Head of caudate nucleus (tissue), 42 donors: ENCODE data around the gene BORCS5.
"Not testable (repeated sequence)": the region's sequence is repeated elsewhere in the genome, so short reads cannot be mapped to it uniquely, and the experiment has no call there.

Experiments used
- DNase-seq, 42 donors: peaks; one replicate each; pipeline versions ENCODE4 v3.0.0 to v3.0.0-alpha.2; 2020 to 2021; ENCODE audit warnings: mixed read lengths in 7 of 42
- intact Hi-C: fragments of 100-400 bp; cut with DNase I; formaldehyde crosslinking; loops from one replicate; pipeline ENCODE4 v1.15.0; 2022

Gene BORCS5

DNA sequence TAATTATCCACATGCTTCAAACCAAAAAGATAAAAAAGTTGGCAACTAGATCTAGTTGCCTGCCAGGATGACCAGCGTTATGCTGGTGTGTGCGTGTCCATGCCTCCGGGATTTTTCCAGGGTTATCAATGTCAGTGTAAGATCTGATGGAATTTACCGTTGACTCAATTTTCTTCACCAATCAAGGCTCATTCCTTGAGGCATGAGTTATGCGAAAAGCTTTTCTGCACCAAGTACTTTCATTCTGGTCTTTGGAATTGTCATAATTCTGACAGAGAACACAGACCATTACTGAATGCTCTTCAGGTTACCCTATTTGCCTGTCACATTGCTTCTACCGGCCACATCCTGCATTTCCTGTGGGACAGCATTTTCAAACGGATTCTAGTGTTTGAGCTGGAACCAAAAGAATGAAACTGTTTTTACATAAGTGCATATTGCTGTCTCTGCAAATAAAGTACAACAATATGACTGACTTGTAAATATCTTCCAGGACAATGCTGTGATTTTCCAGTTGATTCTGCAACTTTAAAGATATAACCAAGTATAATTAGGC lies 114.0 kb downstream of the BORCS5 start:
- intact Hi-C loops: no loop called here
- DNase-seq: no peak

DNA sequence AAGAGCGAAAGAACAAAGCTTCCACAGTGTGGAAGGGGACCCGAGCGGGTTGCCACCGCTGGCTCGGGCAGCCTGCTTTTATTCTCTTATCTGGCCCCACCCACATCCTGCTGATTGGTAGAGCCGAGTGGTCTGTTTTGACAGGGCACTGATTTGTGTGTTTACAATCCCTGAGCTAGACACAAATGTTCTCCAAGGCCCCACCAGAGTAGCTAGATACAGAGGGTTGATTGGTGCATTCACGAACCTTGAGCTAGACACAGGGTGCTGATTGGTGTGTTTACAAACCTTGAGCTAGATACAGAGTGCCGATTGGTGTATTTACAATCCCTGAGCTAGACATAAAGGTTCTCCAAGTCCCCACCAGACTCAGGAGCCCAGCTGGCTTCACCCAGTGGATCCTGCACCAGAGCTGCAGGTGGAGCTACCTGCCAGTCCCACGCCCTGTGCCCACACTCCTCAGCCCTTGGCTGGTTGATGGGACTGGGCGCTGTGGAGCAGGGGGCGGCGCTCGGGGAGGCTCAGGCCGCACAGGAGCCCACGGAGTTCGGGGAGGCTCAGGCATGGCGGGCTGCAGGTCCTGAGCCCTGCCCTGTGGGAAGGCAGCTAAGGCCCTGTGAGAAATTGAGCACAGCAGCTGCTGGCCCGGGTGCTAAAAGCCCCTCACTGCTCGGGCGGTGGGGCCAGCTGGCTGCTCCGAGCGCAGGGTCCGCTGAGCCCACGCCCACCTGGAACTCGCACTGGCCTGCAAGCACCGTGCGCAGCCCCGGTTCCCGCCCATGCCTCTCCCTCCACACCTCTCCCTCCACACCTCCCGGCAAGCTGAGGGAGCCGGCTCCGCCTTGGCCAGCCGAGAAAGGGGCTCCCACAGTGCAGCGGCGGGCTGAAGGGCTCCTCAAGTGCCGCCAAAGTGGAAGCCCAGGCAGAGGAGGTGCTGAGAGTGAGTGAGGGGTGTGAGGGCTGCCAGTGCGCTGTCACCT lies 115.4 kb downstream of the BORCS5 start:
- DNase-seq: peak in 1 of 42 donors; percentile 27
- intact Hi-C loops: not testable (repeated sequence)

- intact Hi-C loops: no loop called here
- no peak for DNase-seq
Measured at GRCh38 chr12:12473223-12473622, 116.3 kb downstream of the BORCS5 start.

DNA sequence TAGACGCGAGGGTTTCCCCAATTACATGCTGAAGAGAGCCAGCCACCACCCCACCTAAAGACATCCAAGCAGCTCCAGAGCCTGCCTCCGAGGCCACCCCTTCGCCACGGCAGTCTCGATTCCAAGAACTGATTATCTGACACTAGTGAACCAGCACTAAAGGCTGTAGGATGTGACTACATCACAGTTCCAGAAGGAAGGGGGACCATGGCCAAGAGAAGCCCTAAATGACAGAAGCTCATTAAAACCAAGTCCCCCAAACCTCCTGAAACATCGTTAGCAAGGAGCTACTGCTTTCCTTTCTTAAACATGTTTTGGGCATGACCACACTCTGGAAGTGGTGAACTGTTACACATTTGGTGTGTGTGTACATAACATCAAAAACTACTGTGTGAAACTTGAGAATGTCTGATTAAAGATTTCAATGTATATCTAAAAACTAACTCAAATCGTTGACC lies 117.6 kb downstream of the BORCS5 start:
- intact Hi-C loops: no loop called here
- DNase-seq: no peak

- intact Hi-C loops: loop anchor here (5.0 kb wide), 1 partner anchor 87 kb away; the partner anchor contains the start of gene DUSP16
- no peak for DNase-seq
Measured at GRCh38 chr12:12474931-12475795, 118.3 kb downstream of the BORCS5 start.

DNA sequence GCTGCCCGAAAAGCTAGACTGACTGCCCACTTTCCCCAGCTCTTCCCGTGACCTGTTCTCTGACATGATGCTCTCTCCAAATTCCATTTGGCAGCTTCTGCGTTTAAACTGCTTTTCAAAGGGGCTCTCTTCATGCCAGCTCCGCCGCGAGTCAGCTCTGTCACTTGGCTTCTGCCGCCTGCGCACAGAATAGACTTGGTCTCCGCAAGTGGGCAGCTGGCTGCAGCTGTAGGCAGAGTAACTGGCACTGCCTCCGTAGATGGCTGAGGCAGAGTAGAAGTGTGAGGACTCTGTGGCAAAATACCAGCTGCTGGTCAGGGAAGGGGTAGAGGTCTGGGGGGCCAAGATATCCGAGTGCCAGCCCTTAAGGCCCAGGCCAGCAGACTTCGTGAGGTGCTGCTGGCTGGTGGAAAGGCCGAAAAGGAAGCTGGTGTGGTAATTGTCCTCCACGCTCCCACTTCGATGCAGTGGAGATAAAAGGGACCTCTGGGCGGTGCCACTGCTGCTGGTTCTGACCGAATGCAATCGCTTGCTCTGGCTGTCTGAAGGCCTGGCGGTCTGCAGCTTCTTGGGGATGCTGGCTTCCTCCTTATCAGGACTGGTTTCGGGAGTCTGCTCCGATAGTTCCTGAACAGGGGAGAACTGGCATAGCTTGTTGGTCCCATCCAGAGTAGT lies 120.1 kb downstream of the BORCS5 start:
- intact Hi-C loops: loop anchor here (5.0 kb wide), 1 partner anchor 85 kb away; the partner anchor contains the start of gene DUSP16

GRCh38 chr12:12477532-12477890 lies 120.6 kb downstream of the BORCS5 start:
- peak in 2 of 42 donors; percentile 15 to 37 for DNase-seq

More for the DNA sequence above, 120.1 kb downstream of the BORCS5 start:
- DNase-seq: peak; percentile 63 to 94 (median 86)

GRCh38 chr12:12480074-12480473 lies 123.2 kb downstream of the BORCS5 start:
- DNase-seq: no peak
- intact Hi-C loops: no loop called here

More at GRCh38 chr12:12477532-12477890, 120.6 kb downstream of the BORCS5 start:
- intact Hi-C loops: loop anchor here (5.0 kb wide), 1 partner anchor 85 kb away; the partner anchor contains the start of gene DUSP16

DNA sequence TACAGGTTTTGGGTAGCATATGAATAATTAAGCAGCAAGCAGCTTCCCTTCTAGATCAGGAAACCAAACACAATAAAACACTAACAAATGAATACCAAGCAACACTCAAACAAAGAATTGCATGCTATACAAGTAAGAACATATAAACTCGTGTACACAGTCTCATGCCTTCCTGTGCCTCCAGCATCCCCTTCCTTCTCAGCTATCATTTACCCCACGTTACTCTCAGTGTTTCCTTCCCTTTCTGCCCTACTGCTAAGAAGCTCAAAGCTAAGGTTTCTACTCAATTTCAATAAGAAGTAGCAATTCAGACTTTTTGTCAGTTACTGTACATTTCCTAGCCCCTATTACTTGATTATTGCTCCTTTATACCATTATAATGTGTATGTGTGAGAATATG lies 124.8 kb downstream of the BORCS5 start:
- no peak for DNase-seq

DNA sequence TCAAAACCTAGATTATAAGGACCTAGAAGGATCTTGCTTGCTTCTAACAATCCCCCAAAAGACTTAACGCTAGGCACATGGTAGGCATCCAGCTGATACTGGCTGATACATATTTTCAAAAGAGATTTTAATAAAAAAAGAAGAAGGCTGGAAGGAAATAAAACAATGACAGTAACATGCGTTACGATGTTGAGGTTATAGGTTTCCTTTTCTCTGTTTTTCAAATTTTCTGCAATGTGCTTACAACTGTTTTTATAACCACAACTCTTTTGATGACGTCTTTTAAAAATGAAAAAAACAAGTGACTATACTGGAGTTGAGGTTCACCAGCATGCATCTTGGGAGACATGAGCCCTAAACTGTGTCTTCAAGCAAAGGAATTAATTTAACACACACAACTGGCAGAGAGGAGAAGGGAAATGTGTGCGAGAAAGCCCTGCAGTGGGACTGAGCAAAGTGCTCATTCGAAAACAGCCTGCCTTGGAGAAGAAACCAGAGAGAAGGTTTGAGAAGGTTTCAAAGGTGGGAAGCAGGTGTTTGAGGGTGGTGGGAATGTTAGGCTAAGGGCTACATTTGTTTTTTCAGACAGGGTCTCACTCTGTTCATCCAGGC lies 125.4 kb downstream of the BORCS5 start:
- DNase-seq: no peak
- intact Hi-C loops: no loop called here

More for the DNA sequence above, 124.8 kb downstream of the BORCS5 start:
- intact Hi-C loops: no loop called here

DNA sequence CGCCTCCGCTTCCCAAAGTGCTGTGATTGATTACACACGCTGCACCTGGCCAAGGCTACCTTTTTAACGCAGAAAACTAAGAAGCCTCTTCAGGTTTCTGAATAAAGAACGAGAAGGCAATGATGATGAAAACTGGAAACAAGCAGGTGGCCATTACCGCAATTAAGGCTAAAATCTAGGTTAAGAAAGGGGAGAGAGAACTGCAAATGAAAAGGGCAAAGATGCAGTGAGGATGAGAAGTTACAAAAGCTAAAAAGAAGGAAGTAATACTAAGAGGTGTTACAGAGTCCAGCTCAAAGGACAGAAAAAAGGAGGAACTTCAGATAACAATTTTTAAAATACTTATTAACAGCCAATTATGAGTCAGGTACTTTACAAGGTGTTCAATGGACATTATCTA lies 126.1 kb downstream of the BORCS5 start:
- DNase-seq: no peak
- intact Hi-C loops: no loop called here

GRCh38 chr12:12483438-12483837 lies 126.6 kb downstream of the BORCS5 start:
- intact Hi-C loops: no loop called here
- no peak for DNase-seq

DNA sequence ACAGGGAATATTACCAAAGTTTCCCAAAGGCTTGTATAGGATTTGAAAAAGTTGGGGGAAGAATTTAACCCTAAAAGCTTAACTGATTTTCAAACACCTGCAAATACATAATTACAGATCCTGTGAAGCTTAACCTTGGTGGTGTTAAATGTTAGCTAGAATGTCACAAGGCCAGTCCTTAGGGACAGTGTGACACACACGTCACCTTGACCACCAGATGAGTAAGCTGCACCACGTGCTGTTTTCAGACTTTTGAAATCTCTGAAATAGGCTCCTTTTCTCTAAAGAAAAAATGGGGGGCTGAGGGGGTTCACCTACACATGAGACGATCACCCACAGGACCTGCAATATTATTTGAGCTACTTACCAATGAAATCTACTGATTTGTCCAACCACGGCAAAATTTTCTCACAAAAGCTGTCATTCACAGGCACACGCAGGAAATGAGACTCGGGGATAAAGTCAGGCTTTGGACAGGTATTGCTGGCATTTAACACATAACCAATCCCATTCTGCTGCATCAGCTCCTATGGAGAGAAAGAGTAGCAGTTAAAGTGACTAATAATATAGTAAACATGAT lies 129.9 kb downstream of the BORCS5 start:
- intact Hi-C loops: no loop called here
- DNase-seq: no peak

DNA sequence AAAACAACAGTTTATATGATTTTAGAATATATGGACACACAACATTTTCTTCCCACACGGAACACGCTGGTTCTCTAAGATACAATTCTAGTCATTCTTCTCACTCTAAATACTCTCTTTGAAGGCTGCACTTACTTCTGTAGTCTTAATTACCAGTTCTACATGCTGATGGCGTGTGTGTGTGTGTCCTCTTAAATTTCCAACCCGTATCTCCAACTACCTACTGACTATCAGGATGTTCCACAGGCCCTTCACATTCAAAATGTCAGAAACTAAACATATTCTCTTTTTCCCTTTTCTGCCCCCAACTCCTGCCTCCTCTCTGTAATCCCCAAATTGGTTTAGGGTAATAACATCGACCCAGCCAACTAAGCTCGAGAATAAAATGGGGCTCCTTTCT lies 130.6 kb downstream of the BORCS5 start:
- intact Hi-C loops: no loop called here
- no peak for DNase-seq

DNA sequence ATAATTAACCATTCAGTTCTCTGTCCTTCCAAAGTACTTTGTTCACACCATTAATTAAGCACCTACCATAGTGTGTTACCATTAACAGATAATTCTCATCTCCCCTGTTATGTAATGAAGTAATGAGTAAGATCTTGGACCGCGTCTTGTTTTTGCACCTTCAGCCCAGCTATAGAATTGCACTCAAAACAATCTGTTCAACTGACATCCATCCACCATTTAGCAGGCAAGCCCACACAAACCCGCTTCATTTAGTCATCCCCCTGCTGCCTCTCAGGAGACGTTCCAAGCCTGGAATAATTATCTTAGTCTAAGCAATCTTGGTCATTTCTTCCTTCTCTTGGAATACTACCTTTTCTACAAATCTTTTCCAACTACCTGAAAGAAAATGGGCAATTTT lies 131.4 kb downstream of the BORCS5 start:
- intact Hi-C loops: no loop called here
- peak in 12 of 42 donors; percentile 13 to 71 (median 42) for DNase-seq

DNA sequence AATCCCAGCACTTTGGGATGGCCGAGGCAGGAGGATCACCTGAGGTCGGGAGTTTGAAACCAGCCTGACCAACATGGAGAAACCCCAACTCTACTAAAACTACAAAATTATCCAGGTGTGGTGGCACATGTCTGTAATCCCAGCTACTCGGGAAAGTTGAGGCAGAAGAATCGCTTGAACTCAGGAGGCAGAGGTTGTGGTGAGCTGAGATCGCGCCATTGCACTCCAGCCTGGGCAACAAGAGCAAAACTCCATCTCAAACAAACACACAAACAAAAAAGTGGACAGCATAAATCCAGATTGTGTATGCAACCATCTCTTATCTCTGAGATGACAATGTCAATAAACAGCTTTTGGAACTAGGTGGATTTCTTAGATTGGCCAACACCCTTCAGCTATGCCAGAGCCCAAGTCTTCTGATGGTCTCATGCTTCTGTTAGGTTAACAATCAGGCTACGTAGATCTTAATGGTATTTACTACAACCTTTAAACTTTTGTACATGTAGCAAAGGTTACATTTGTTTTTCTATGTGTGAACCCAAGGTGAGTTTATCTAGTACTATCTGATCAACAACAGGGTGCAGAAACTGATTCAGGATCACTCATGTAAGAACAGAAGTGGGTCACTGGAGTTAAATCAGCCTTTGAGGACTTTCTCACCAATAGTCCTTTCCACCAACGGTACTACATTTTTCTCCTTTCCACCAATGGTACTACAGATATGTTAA lies 132.1 kb downstream of the BORCS5 start:
- intact Hi-C loops: no loop called here

DNA sequence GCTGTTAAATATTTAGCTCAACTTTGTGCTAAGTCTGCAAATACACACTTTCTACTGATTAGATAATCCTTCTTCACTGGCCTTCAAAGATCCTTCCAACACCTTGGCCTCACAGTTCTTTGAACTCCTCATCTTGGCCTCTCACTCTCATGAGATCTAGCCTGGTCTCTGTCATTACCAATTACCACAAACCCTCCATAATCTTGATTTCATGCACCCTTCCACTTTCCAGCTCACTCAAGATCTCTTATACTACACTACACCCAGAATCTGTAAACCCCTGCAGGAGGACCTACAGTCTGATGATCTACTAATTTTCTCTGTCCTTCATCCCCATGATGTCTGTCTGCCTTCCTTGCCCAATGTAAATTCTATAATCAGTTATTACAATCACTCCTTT lies 134.7 kb downstream of the BORCS5 start:
- peak in 1 of 42 donors; percentile 12 for DNase-seq
- intact Hi-C loops: no loop called here

More for the DNA sequence above, 132.1 kb downstream of the BORCS5 start:
- peak in 1 of 42 donors; percentile 30 for DNase-seq
